Measurements from ENCODE around the gene SINHCAF. TPM values are rescaled to one million over a fixed set of nuclear protein-coding genes. Genes with fewer than 3 reads are reported as not detected.

The SINHCAF gene
- total and polyA plus RNA-seq, 5 donors from 2014 or later = 42.0 to 73.7 (median 53.4) TPM

DNA sequence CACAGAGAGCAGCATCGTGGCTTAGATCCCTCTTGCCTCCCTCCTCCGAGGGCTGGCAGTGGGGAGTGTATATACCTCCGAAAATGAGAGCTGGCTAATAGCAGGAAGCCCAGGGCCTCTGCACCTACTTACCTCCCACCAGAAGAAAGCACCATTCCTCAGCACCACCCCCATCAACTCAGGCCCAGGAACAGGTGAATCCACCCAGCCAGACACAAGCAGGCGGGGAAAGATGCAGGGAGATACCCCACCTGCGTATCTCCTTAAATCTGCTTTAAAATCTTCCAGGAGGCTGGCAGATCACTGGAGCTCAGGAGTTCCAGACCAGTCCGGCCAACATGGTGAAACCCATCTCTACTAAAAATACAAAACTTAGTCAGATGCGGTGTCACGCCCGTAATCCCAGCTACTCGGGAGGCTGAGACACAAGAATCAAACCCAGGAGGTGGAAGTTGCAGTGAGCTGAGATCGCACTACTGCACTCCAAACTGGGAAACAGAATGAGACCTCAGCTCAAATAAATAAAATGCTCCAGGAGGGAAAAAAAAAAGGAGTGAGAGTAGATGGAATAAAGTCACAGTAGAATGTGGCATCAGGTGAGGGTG is 93.5 kb downstream of the SINHCAF start:
- H3K27me3 Mint-ChIP-seq = peaks cover 11% of the 10 kb centered on the region
- H3K9me3 ChIP-seq (ENCODE audit: control insufficient read depth in 2 of 2, low read length in 2 of 2) = no peaks in the 10 kb centered on the region
- no peak overlapping the region for H3K27ac ChIP-seq (ENCODE audit: insufficient read depth, low read length, poor library complexity, severe bottlenecking)
- no peaks in the 10 kb centered on the region for H3K36me3 Mint-ChIP-seq
- H3K4me3 Mint-ChIP-seq = no peak overlapping the region
- ATAC-seq (ENCODE audit: low read depth in 2 of 2) (no peak), DNase-seq (no peak)
- no peaks in the 10 kb centered on the region for H3K36me3 ChIP-seq (ENCODE audit: control insufficient read depth, insufficient read depth, low read length)
- H3K4me1 Mint-ChIP-seq = no peaks in the 10 kb centered on the region
- no peak overlapping the region for H3K4me3 ChIP-seq (ENCODE audit: low read depth, low read length)
- peaks cover 0 to 3% (median 0%) of the 10 kb centered on the region in 7 donors for H3K9me3 Mint-ChIP-seq
- no peak overlapping the region for H3K27ac Mint-ChIP-seq
- H3K27me3 ChIP-seq (ENCODE audit: control insufficient read depth, insufficient read depth, low read length) = no peaks in the 10 kb centered on the region
- no peaks in the 10 kb centered on the region for H3K4me1 ChIP-seq (ENCODE audit: control insufficient read depth, insufficient read depth, low read length, poor library complexity, severe bottlenecking)

DNA sequence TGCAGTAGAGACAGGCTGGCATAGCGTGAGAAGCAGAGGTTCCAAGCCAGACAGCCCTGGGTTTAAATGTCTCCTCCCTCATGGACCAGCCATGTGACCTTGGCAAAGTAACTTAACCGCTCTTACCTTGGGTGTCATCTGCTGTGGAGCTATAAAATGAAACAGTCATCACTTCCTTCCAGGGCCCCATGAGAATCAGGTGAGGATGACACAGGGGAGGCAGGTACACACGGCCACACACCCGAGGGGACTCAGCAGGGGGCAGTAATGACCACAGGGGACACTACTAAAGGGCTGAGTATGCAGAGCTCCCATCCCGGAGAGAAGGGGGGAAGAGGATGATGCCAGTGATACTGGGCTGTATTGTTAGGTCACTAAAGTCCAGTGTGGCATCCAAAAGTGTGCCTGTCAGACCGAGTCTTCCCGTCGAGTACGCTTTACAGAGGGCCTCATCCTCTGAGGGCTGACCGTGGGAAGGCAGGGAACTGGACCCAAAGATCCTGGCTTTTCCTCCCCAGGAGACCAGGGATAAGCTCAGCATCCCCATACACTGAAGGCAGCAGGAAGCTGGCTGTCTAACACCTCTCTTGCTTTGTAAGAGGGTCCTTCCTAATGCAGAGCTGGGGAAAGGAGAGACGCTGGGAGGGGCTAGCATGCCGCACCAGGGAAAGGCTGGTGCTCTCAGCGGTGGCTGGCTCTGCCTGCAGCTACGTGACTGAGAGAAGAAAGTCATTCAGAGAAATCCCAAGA is 94.2 kb downstream of the SINHCAF start:
- DNase-seq (no peak), ATAC-seq (ENCODE audit: low read depth in 2 of 2) (no peak)
- no peak overlapping the region for H3K4me3 ChIP-seq (ENCODE audit: low read depth, low read length)
- H3K9me3 ChIP-seq (ENCODE audit: control insufficient read depth in 2 of 2, low read length in 2 of 2) = no peaks in the 10 kb centered on the region
- no peak overlapping the region for H3K27ac Mint-ChIP-seq
- H3K36me3 Mint-ChIP-seq = no peaks in the 10 kb centered on the region
- no peaks in the 10 kb centered on the region for H3K4me1 ChIP-seq (ENCODE audit: control insufficient read depth, insufficient read depth, low read length, poor library complexity, severe bottlenecking)
- H3K36me3 ChIP-seq (ENCODE audit: control insufficient read depth, insufficient read depth, low read length) = no peaks in the 10 kb centered on the region
- H3K9me3 Mint-ChIP-seq = peaks cover 0 to 3% (median 0%) of the 10 kb centered on the region in 7 donors
- H3K27ac ChIP-seq (ENCODE audit: insufficient read depth, low read length, poor library complexity, severe bottlenecking) = no peak overlapping the region
- H3K27me3 Mint-ChIP-seq = peaks cover 8% of the 10 kb centered on the region
- H3K4me1 Mint-ChIP-seq = no peaks in the 10 kb centered on the region
- no peaks in the 10 kb centered on the region for H3K27me3 ChIP-seq (ENCODE audit: control insufficient read depth, insufficient read depth, low read length)
- peak overlapping the region in 1 of 4 donors; percentile 7 for H3K4me3 Mint-ChIP-seq
